ENCODE measurements around the gene RAMP2. TPM values are rescaled to one million over a fixed set of nuclear protein-coding genes. Genes with fewer than 3 reads are reported as not detected.
"Not testable (repeated sequence)": the region's sequence is repeated elsewhere in the genome, so short reads cannot be mapped to it uniquely, and the experiment has no call there.

RAMP2 gene
- total RNA-seq, 4 donors from 2014 or later: 51.3 to 90.6 (median 68.1) TPM

- peak; percentile 46 for ATAC-seq (ENCODE audit: low FRiP score)
- no peak for TF ChIP-seq CTCF (IDR thresholded peaks at IDR 0.05)
- no peak for DNase-seq (ENCODE audit: low spot score)
Observed at GRCh38 chr17:42754782-42755181, 6.2 kb upstream of the RAMP2 start.

- DNase-seq (ENCODE audit: low spot score): peak; percentile 13
- ATAC-seq (ENCODE audit: low FRiP score): no peak
- TF ChIP-seq CTCF (IDR thresholded peaks at IDR 0.05): no peak
Observed at GRCh38 chr17:42759982-42760651, 910 bp upstream of the RAMP2 start.

- no peak for DNase-seq (ENCODE audit: low spot score)
- ATAC-seq (ENCODE audit: low FRiP score): no peak
- no peak for TF ChIP-seq CTCF (IDR thresholded peaks at IDR 0.05)
Observed at GRCh38 chr17:42761638-42762037, 611 bp downstream of the RAMP2 start.

- DNase-seq (ENCODE audit: low spot score): no peak
- no peak for TF ChIP-seq CTCF (IDR thresholded peaks at IDR 0.05)
- no peak for ATAC-seq (ENCODE audit: low FRiP score)
Observed at GRCh38 chr17:42766124-42766523, 5.1 kb downstream of the RAMP2 start.

DNA sequence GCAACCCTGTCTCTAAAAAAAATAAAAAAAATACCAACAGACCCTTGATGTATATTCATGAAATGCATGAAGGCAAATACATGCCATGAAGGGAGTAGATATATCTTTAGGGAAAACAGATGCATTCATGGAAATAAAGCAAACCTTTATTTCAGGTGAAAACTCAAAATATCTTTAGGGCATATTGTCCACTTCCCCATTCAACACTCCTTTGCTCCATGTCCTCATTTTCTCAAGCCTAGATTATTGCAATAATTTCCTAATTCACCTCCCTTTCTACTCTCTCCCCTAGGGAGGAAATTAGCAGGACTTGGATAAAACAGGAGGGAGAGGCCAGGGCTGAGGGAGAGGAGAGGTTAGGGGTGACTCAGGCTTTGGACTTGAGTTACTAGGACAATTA lies 6.5 kb downstream of the RAMP2 start:
- TF ChIP-seq CTCF (IDR thresholded peaks at IDR 0.05): no peak
- DNase-seq (ENCODE audit: low spot score) (no peak), ATAC-seq (ENCODE audit: low FRiP score) (no peak)

DNA sequence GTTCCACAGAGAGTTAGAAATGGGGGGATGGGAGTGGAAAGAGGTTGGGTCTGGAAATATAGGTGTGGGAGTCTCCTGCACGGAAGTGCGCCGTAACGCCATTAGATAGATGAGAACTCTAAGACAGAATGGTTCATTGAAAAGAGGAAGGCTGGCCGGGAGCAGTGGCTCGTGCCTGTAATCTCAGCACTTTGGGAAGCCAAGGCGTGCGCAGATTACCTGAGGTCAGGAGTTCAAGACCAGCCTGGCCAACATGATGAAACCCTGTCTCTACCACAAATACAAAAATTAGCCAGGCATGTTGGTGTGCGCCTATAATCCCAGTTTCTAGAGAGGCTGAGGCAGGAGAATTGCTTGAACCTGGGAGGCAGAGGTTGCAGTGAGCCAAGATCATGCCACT lies 7.0 kb downstream of the RAMP2 start:
- DNase-seq (ENCODE audit: low spot score); ATAC-seq (ENCODE audit: low FRiP score): not testable (repeated sequence)

GRCh38 chr17:42769964-42770363 lies 8.9 kb downstream of the RAMP2 start:
- not testable (repeated sequence) for ATAC-seq (ENCODE audit: low FRiP score); DNase-seq (ENCODE audit: low spot score)

DNA sequence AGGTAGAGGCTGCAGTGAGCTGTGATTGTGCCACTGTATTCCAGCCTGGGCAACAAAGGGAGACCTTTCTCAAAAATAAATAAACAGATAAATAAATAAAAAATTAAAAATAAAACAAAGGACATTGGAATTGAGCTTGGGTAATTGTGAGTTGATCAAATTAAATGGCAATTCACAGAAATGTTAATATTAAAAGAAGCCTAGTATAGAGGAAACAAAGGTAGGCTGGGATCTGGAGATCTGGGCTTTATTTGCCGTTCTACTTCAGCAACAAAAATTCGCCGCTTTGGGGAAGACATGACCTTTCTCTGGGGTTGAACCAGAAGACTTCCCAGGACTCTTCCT lies 11.9 kb downstream of the RAMP2 start:
- no peak for TF ChIP-seq CTCF (IDR thresholded peaks at IDR 0.05)
- no peak for DNase-seq (ENCODE audit: low spot score)
- no peak for ATAC-seq (ENCODE audit: low FRiP score)

Data from omental fat pad (tissue), 4 donors.